Posterior cingulate gyrus (tissue), 11 donors: ENCODE data around the gene SESTD1.
"Not testable (repeated sequence)": the region's sequence is repeated elsewhere in the genome, so short reads cannot be mapped to it uniquely, and the experiment has no call there.

Experiments
- DNase-seq, 10 donors: peaks; one replicate each; pipeline versions ENCODE4 v3.0.0 to v3.0.0-alpha.2; 2020 to 2021; ENCODE audit warnings: mixed read lengths in 3 of 10
- intact Hi-C: fragments of 100-400 bp; cut with DNase I; formaldehyde crosslinking; loops from one replicate; pipeline ENCODE4 v1.15.1; 2023

The SESTD1 gene

GRCh38 chr2:179240481-179241451 is 23.9 kb downstream of the SESTD1 start:
- intact Hi-C loops, result no loop called here
- no peak for DNase-seq

GRCh38 chr2:179239838-179240237 is 24.8 kb downstream of the SESTD1 start:
- intact Hi-C loops, result no loop called here

GRCh38 chr2:179239195-179239594 is 25.4 kb downstream of the SESTD1 start:
- DNase-seq, result no peak
- intact Hi-C loops, result no loop called here

More at GRCh38 chr2:179239838-179240237, 24.8 kb downstream of the SESTD1 start:
- no peak for DNase-seq

- no peak for DNase-seq
- intact Hi-C loops, result no loop called here
Measured at GRCh38 chr2:179238027-179238426, 26.6 kb downstream of the SESTD1 start.

- DNase-seq, result no peak
- intact Hi-C loops, result no loop called here
Measured at GRCh38 chr2:179237209-179237946, 27.3 kb downstream of the SESTD1 start.

- no peak for DNase-seq
- intact Hi-C loops, result no loop called here
Measured at GRCh38 chr2:179235463-179236108, 29.0 kb downstream of the SESTD1 start.

- intact Hi-C loops, result no loop called here
Measured at GRCh38 chr2:179234658-179235240, 29.9 kb downstream of the SESTD1 start.

GRCh38 chr2:179233626-179234430 is 30.8 kb downstream of the SESTD1 start:
- no peak for DNase-seq
- intact Hi-C loops, result no loop called here

More at GRCh38 chr2:179234658-179235240, 29.9 kb downstream of the SESTD1 start:
- DNase-seq, result no peak

- no peak for DNase-seq
- intact Hi-C loops, result no loop called here
Measured at GRCh38 chr2:179233083-179233490, 31.5 kb downstream of the SESTD1 start.

GRCh38 chr2:179226961-179227259 is 37.7 kb downstream of the SESTD1 start:
- no peak for DNase-seq
- intact Hi-C loops, result loop anchor here (5.0 kb wide), 1 partner anchor 35 kb away; the partner anchor contains the start of gene SESTD1

- DNase-seq, result peak in 7 of 10 donors; percentile 10 to 87 (median 44)
- intact Hi-C loops, result loop anchor here (5.0 kb wide), 1 partner anchor 36 kb away; the partner anchor contains the start of gene SESTD1
Measured at GRCh38 chr2:179226203-179226960, 38.2 kb downstream of the SESTD1 start.

- intact Hi-C loops, result loop anchor here (5.0 kb wide), 1 partner anchor 198 kb away; no protein-coding TSS in a partner anchor
Measured at GRCh38 chr2:179224361-179224760, 40.3 kb downstream of the SESTD1 start.

GRCh38 chr2:179222076-179222475 is 42.6 kb downstream of the SESTD1 start:
- DNase-seq, result no peak
- intact Hi-C loops, result loop anchor here (5.0 kb wide), 1 partner anchor 200 kb away; no protein-coding TSS in a partner anchor

More at GRCh38 chr2:179224361-179224760, 40.3 kb downstream of the SESTD1 start:
- no peak for DNase-seq

GRCh38 chr2:179218848-179219594 is 45.6 kb downstream of the SESTD1 start:
- intact Hi-C loops, result loop anchor here (2.0 kb wide), 1 partner anchor 122 kb away; no protein-coding TSS in a partner anchor
- DNase-seq, result peak; percentile 28 to 93 (median 62)

- DNase-seq, intact Hi-C loops: not testable (repeated sequence)
Measured at GRCh38 chr2:179214671-179215070, 50.0 kb downstream of the SESTD1 start.

- intact Hi-C loops, result no loop called here
Measured at GRCh38 chr2:179211355-179211754, 53.3 kb downstream of the SESTD1 start.

GRCh38 chr2:179208277-179208676 is 56.4 kb downstream of the SESTD1 start:
- intact Hi-C loops, DNase-seq: not testable (repeated sequence)

More at GRCh38 chr2:179211355-179211754, 53.3 kb downstream of the SESTD1 start:
- no peak for DNase-seq

GRCh38 chr2:179207047-179207446 is 57.6 kb downstream of the SESTD1 start:
- intact Hi-C loops, result no loop called here
- no peak for DNase-seq
